Measurements from ENCODE around the gene ALDH3A2.

DNA sequence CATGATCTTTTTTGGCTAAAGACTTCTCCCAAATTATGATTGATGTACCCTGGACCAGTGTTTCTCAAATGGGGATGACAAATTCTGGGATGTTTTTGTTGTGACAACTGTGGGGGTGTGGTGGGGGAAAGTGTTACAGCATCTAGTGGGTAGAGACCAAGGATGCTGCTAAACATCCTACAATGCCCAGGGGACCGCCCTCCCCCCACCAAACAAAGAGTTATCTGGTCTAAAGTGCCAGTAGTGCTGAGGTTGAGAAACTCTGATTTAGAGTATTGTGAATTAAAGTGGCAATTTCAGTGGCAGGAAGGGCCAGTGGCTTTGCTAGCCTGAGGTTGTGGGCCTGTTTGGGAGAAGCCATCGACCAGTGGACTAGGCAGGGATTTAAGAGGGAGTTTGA is 34.6 kb downstream of the ALDH3A2 start:
- TF ChIP-seq YY1 (IDR thresholded peaks at IDR 0.05; ENCODE audit: insufficient read depth, insufficient read length) (no peak), ZNF274 (IDR thresholded peaks at IDR 0.05; ENCODE audit: low read depth, low read length) (no peak), SUZ12 (IDR thresholded peaks at IDR 0.05; ENCODE audit: extremely low read depth, insufficient read depth, insufficient read length) (no peak)
